PFSK-1 (cell line): Measurements from ENCODE around the gene PCDHGA1.

Experiments used
- FOXP2 ChIP-seq: optimal IDR thresholded peaks from 2 replicates; pipeline ENCODE3; 2011; ENCODE audit warnings: borderline replicate concordance, control low read depth, inconsistent platforms; ENCODE audit not compliant: insufficient read depth; ENCODE audit errors: extremely low read length, extremely low read depth
- POLR2AphosphoS5 ChIP-seq: IDR thresholded peaks from 2 replicates; pipeline ENCODE4 v1.6.1; 2012; ENCODE audit warnings: low read depth, mild to moderate bottlenecking, control low read depth, low read length, moderate library complexity
- REST ChIP-seq, 2 experiments: IDR thresholded peaks; 2 replicates each; pipeline versions ENCODE4 v1.6.1 to v1.8.0; 2011 to 2012; ENCODE audit warnings: low read depth in 2 of 2, low read length in 2 of 2, control low read depth in 1 of 2, inconsistent platforms in 1 of 2, mild to moderate bottlenecking in 1 of 2, moderate library complexity in 1 of 2; ENCODE audit not compliant: insufficient read depth in 1 of 2
- SIN3A ChIP-seq: IDR thresholded peaks from 2 replicates; pipeline ENCODE4 v1.6.1; 2012; ENCODE audit warnings: mild to moderate bottlenecking, low read length, moderate library complexity, borderline replicate concordance; ENCODE audit not compliant: insufficient read depth
- TAF1 ChIP-seq: IDR thresholded peaks from 2 replicates; pipeline ENCODE4 v1.6.1; 2012; ENCODE audit warnings: low read length, control low read depth, borderline replicate concordance; ENCODE audit not compliant: insufficient read depth

PCDHGA1 gene

GRCh38 chr5:141527426-141527825 lies 197.1 kb downstream of the PCDHGA1 start:
- TF ChIP-seq FOXP2 (no peak), POLR2AphosphoS5 (no peak), SIN3A (no peak), TAF1 (no peak), REST (IDR thresholded peaks at IDR 0.05; ENCODE audit: insufficient read depth in 1 of 2, low read depth in 2 of 2, low read length in 2 of 2) (no peak)

GRCh38 chr5:141528291-141528984 lies 198.1 kb downstream of the PCDHGA1 start:
- no peak for TF ChIP-seq POLR2AphosphoS5
- TF ChIP-seq FOXP2 = no peak
- TF ChIP-seq REST (IDR thresholded peaks at IDR 0.05; ENCODE audit: insufficient read depth in 1 of 2, low read depth in 2 of 2, low read length in 2 of 2) = no peak
- no peak for TF ChIP-seq SIN3A
- TF ChIP-seq TAF1 = no peak

GRCh38 chr5:141529002-141529401 lies 198.7 kb downstream of the PCDHGA1 start:
- TF ChIP-seq REST (IDR thresholded peaks at IDR 0.05; ENCODE audit: insufficient read depth in 1 of 2, low read depth in 2 of 2, low read length in 2 of 2) (no peak), TAF1 (no peak), FOXP2 (no peak), SIN3A (no peak), POLR2AphosphoS5 (no peak)

- TF ChIP-seq TAF1 (no peak), REST (IDR thresholded peaks at IDR 0.05; ENCODE audit: insufficient read depth in 1 of 2, low read depth in 2 of 2, low read length in 2 of 2) (no peak), POLR2AphosphoS5 (no peak), FOXP2 (no peak), SIN3A (no peak)
These were observed 199.6 kb downstream of the PCDHGA1 start for GRCh38 chr5:141529873-141530272.

GRCh38 chr5:141532726-141533125 lies 202.4 kb downstream of the PCDHGA1 start:
- no peak for TF ChIP-seq TAF1
- no peak for TF ChIP-seq SIN3A
- TF ChIP-seq REST (IDR thresholded peaks at IDR 0.05; ENCODE audit: insufficient read depth in 1 of 2, low read depth in 2 of 2, low read length in 2 of 2) = no peak
- TF ChIP-seq FOXP2 = no peak
- TF ChIP-seq POLR2AphosphoS5 = no peak
